SK-MEL-5 (cell line): Measurements from ENCODE around the gene SEMA6B. TPM values are rescaled to one million over a fixed set of nuclear protein-coding genes. Genes with fewer than 3 reads are reported as not detected.

Source experiments
- DNase-seq: peaks from one replicate; pipeline ENCODE4 v3.0.0-alpha.2; 2016; ENCODE audit warnings: low read depth, low spot score
- in situ Hi-C: cut with HindIII; loops from 2 replicates; pipeline ENCODE4 v1.10.0; 2016; ENCODE audit warnings: low sequenced_read_pairs, high pct_unique_total_duplicates, low pct_unique_long_range_greater_than_20kb
- total RNA-seq: library from RNA; depleted of rRNA; stranded (reverse); fragments of >200 nt; shearing (Covaris generic); gene quantifications from 2 replicates; pipeline ENCODE4 v1.2.3, GENCODE V29; 2014

The SEMA6B gene
- total RNA-seq, 1 experiment from 2014 or later: 6.9 TPM

- no peak for DNase-seq
- in situ Hi-C loops: no loop called here
Measured at GRCh38 chr19:4592445-4592844, 33.0 kb upstream of the SEMA6B start.

- in situ Hi-C loops: no loop called here
- no peak for DNase-seq
Measured at GRCh38 chr19:4591320-4591719, 31.8 kb upstream of the SEMA6B start.

DNA sequence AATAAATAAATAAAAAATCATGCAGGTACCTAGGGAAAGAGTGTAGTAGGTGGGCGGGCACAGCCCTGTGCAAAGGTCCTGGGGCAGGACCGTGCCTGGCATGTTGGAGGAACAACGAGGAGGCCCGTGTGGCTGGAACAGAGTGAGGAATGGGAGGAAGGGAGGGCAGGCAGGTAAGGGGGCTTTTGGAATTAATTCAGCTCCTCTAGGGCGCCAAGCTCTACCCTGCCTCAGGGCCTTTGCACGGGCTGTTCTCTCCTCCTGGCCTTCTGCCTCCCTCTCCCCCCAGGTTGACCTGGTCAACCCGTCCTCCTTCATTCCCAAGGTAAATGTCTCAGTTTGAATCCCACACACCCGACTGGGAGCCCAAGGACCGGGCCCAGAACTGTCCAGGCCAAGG lies 31.1 kb upstream of the SEMA6B start:
- in situ Hi-C loops: no loop called here
- DNase-seq: no peak

- in situ Hi-C loops: no loop called here
- DNase-seq: no peak
Measured at GRCh38 chr19:4589579-4590410, 30.3 kb upstream of the SEMA6B start.

DNA sequence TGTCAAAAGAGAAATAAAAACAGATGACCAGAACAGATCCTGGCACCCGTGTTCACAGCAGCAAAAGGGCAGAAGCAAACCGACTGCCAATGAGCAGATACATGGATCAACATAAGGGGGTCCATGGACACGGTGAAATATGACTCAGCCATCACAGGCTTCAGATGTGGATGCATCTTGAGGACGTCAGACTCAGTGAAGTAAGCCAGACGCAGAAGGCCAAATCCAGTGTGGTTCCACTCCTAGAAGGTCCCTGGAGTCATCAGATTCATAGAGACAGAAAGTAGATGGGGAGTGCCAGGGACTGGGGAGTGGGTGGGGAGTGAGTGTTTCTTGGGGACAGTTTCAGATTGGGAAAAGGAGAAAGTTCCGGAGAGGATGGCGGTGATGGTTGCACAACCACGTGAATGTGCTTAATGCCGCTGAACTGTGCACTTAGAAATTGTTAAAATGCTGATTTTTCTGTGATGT lies 28.8 kb upstream of the SEMA6B start:
- in situ Hi-C loops: no loop called here
- no peak for DNase-seq

GRCh38 chr19:4587527-4587926 lies 28.0 kb upstream of the SEMA6B start:
- in situ Hi-C loops: no loop called here
- DNase-seq: no peak

DNA sequence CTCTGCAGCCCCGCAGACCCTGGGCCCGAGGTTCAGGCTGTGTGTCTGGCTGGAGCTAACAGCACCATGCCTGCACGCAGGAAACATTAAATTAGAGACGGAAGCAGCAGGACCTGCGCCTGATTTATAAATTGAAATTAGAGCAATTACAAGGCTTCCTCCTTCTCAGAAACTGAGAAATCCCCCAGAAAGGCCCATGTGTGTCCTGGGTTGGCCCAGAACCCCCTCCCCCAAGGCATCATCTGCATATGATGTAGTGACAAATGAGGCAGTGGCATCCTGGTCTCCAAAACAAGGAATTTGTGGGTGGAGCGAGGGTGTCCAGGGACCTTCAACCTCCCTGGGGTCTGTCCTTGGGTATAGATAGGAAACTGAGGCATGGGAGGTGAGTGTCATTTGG lies 27.2 kb upstream of the SEMA6B start:
- no peak for DNase-seq
- in situ Hi-C loops: no loop called here

DNA sequence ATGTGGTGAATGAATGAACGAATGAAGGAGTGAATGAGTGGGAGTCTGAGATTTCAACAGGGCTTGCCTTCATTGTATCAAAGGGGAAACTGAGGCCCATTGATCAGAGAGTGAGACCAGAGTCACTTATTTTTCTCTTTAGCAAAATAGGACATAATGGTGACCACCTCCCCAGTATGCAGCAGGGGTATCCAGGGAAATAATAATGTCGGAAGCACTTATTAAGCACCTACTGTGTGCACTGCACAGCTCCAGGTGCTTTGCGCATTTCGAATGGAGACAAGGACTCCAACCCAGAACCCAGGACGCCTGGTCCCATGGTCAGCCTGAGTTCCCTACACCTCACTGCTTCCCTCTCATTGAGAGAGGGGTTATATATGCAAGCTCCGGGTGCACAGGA lies 26.8 kb upstream of the SEMA6B start:
- in situ Hi-C loops: no loop called here

DNA sequence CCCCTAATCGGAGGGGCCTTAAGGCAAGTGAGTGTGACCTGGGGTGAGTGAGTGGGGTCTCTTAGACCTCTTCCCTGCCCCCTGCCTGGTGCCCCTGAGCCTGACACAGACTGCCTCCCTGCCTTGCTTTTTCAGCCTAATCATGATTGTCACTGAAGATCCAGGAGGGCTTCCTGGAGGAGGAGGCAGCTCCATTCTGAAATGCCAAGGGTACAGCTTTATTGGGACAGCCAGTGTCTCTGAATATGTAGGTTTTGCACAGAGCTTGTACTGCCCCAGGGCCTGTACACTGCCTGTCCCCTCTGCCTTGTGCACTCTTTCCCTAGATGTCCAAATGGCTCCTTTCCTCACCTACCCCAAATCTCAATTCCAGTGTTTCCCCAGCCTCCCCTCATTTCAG lies 26.1 kb upstream of the SEMA6B start:
- no peak for DNase-seq
- in situ Hi-C loops: no loop called here

More for the DNA sequence above, 26.8 kb upstream of the SEMA6B start:
- DNase-seq: no peak

GRCh38 chr19:4584670-4585460 lies 25.4 kb upstream of the SEMA6B start:
- in situ Hi-C loops: no loop called here
- no peak for DNase-seq

DNA sequence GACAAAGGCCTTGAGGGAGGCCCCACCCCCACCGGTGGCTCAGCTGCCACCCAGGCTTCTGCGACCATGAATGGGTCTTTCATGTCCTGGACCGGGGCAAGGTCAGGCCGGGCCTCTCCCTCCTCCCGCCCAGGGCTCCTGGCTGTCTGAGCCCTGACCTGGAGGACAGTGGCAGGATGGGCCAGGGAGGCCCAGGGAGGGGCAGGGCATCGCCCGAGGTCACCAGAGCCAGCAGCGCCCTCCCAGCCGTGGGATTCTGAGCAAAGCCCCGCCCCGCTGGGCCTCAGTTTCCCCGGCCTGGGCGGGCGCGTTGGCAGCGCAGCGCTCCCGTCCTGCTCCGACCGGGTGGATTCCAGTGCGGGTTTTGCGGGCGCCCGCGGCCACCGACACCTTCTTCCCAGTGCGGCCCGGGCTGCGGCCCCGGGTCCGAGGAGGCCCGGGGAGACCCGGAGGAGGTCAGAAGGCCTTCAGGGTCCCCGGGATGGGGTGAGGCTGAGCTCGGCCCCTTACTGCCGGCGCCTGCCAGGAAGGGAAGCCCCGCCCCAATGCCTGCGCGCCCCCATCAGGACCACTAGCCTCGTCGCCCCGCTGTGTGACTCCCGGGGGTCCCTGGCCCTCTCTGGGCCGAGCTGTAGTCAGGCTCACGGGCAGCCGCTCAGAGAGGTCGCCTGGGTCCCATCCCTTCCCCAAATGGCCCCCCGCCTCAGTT lies 24.6 kb upstream of the SEMA6B start:
- no peak for DNase-seq
- in situ Hi-C loops: no loop called here

DNA sequence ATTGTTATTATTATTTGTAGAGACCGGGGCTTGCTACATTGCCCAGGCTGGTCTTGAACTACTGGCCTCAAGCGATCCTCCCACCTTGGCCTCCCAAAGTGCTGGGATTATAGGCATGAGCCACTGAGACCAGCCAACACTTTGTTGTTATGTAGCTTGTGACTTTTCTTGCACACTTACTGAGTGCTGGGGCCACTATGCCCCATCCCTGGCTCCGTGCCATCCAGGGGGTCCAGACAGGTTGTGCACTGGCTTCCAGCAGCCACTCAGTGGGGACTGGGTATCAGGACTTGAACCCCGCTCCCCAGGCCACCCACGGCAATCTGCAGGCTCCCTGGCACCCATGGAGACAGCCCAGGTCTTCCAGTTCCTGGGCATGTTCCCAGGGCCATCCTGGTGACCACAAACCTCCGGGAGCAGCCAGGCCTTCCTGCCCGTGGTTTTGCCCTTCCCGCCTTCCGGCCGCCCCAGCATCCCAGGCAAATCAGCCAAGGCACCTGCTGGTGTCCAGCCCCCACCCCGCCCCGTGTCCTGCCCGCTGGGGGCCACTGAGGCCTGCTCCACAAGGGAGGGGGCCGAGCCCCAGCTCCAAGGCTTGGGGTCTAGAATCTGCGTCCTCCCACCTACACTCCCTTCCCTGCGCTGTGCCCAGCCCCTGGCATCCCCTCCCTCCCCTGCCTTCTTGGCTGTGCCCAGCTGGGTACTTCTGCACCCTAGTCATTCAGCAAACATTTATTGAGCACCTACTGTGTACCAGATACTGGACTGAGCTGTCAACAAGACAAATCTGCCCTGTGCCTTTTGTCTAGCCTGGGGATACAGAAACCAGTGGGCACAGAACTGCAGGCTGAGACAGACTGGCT lies 23.7 kb upstream of the SEMA6B start:
- in situ Hi-C loops: no loop called here
- no peak for DNase-seq

DNA sequence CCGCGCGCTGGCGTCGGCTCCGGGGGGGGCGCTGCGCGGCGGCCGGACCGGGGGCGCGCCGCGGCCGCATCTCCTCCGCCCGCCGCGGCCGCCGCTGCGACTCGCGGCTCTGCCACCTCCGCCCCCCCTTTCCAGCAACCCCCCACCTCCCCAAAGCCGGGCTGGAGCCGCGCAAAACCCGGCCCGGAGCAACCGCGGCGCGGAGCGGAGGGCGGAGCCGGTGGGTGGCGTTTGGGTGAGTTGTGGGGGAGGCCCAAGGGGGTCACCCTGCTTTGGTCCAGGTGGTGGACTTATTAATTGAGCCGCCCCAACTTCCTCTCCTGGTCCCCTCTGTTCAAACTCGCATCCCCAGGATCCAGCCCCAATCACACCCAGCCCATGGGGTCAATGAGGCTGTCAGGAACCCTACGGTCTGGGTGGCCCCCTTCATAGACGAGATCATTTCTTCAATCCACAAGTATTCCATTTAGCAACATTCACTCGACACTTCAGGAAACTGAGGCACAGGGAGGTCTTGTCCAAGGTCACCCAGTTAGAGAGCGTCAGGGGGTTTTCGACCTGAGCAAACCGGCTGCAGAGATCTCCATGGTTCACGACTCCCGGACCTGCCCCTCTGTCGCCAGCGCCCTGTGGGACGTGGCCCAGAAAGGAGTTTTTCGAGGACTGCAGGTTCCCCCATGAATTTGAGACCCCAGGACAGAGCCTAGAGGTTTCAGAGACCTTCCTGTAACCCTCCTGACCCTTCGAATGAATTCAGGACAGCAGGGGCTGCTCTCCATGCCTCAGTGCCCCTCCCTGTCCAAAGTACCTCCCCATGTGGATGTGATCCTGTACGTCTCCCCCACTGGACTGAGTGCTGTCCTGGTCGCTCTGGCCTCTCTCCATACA lies 22.4 kb upstream of the SEMA6B start:
- DNase-seq: peak; percentile 26
- in situ Hi-C loops: no loop called here

DNA sequence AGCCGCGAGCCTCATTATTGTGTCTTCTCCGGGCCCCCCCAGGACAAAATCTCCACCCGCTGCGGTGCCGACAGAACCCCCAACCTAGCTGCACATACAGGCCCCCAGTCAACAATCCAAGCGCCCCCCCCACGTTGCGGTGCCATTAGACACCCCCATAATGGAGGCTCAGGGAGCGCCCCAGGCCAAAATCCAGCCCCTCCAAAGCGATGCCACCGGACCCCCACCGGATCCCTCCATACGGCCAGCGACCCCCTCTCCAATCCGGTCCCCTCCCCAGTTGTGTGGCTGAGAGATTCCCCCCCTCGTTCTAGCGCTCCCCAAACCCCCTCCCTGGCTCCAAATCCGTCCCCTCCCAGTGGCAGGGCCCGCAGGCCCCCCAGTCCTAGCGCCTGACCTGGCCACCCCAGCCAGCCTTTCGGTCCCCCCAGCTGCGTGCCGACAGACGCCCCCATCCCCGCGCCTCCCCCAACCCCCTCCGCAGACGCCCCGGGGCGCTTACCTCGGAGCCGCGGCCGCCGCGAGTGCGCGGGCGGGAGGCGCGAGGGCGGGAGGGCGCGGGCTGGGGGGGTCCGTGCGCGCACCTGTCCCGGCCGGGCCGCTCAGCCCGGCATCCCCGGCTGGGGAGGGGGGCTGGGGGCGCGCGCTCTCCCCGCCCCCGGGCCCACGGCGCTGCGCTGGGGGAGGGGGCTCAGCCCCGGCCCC lies 21.6 kb upstream of the SEMA6B start:
- in situ Hi-C loops: no loop called here

GRCh38 chr19:4580021-4580901 lies 20.8 kb upstream of the SEMA6B start:
- in situ Hi-C loops: no loop called here
- DNase-seq: no peak

More for the DNA sequence above, 21.6 kb upstream of the SEMA6B start:
- DNase-seq: no peak
